ENCODE data around the gene MAP1S. TPM values are rescaled to one million over a fixed set of nuclear protein-coding genes. Genes with fewer than 3 reads are reported as not detected.

MAP1S gene
- total and polyA plus RNA-seq, 2 of the 8 experiments (the other 6 are each of a cell fraction or from before 2014, with no cell fraction given) = 66.7 to 115 TPM

- H3K79me1 ChIP-seq (ENCODE audit: low read depth, low read length) = peaks cover 21% of the 10 kb centered on the region
- H2BK15ac ChIP-seq (ENCODE audit: low read length) = no peak overlapping the region
- no peak overlapping the region for H2AK5ac ChIP-seq (ENCODE audit: low read depth, low read length)
- H3K56ac ChIP-seq (replicated peaks; ENCODE audit: insufficient read length, low read depth, low read length) = no peak overlapping the region
- H2BK20ac ChIP-seq (ENCODE audit: low read length) = no peak overlapping the region
- H3K4ac ChIP-seq (replicated peaks; ENCODE audit: insufficient read length, low read depth, low read length) = no peak overlapping the region
- no peak overlapping the region for H2AFZ ChIP-seq (ENCODE audit: low read length)
- H2BK120ac ChIP-seq (replicated peaks; ENCODE audit: low read depth, low read length) = no peak overlapping the region
- peak overlapping the region; percentile 18; the same call in 1 of the 2 replicates for H2BK5ac ChIP-seq (ENCODE audit: low read depth, low read length)
- no peak overlapping the region for H3K23ac ChIP-seq (ENCODE audit: insufficient read length)
- no peaks in the 10 kb centered on the region for H3K36me3 ChIP-seq (ENCODE audit: control insufficient read depth in 2 of 4, insufficient read depth in 4 of 4, low read length in 3 of 4)
- H4K8ac ChIP-seq (ENCODE audit: extremely low read depth, insufficient read depth, low read length) = no peak overlapping the region
- H3K27ac ChIP-seq (ENCODE audit: low read depth, low read length) = no peak overlapping the region
- peaks cover 6% of the 10 kb centered on the region; the same call in 1 of the 2 replicates for H3K23me2 ChIP-seq (ENCODE audit: low read depth, low read length)
- H3K9ac ChIP-seq (replicated peaks in 1 of 4; ENCODE audit: extremely low read depth in 1 of 4, low read depth in 3 of 4, low read length in 3 of 4) = no peak overlapping the region; a peak in 1 of 7 replicates
- no peak overlapping the region for H3K18ac ChIP-seq (ENCODE audit: extremely low read depth, low read length)
- no peak overlapping the region for H3K14ac ChIP-seq (ENCODE audit: insufficient read length)
- ChIA-PET CTCF (ENCODE audit: partially characterized antibody) (no interaction called here), POLR2A (ENCODE audit: partially characterized antibody) (interaction anchor here (0.8 to 1.5 kb wide), 4 partner anchors 8 to 119 kb away, joined by 3 to 7 read pairs (median 4); partner anchors contain the start of genes MAP1S and UNC13A)
- no peak overlapping the region for H4K91ac ChIP-seq (replicated peaks; ENCODE audit: insufficient read length, low read length)
- peaks cover 11 to 64% of the 10 kb centered on the region in 2 experiments for H3K79me2 ChIP-seq (ENCODE audit: control insufficient read depth in 1 of 2, insufficient read depth in 2 of 2, low read length in 2 of 2)
- peak overlapping the region; percentile 66 to 83 for H3K4me2 ChIP-seq (ENCODE audit: insufficient read depth in 1 of 2, low read depth in 2 of 2, low read length in 2 of 2)
- peaks cover under 1 to 11% (median 6%) of the 10 kb centered on the region in 4 experiments for H3K4me1 ChIP-seq (replicated peaks in 1 of 4; ENCODE audit: control insufficient read depth in 3 of 4, insufficient read depth in 4 of 4, low read length in 3 of 4)
- peak overlapping the region; percentile 28 to 64 (median 40); a peak in 7 of 8 replicates for H3K4me3 ChIP-seq (ENCODE audit: extremely low read depth in 1 of 4, insufficient read depth in 2 of 4, low read depth in 3 of 4, low read length in 4 of 4)
- H4K5ac ChIP-seq (ENCODE audit: insufficient read length, low read depth, low read length) = no peak overlapping the region
- DNase-seq (ENCODE audit: low read depth in 1 of 2, low spot score in 2 of 2) (no peak), FAIRE-seq (no peak)
- H4K20me1 ChIP-seq (replicated peaks in 1 of 2; ENCODE audit: control insufficient read depth in 1 of 2, insufficient read depth in 2 of 2, low read length in 2 of 2) = peaks cover 10 to 22% of the 10 kb centered on the region in 2 experiments
- H3K9me3 ChIP-seq (ENCODE audit: insufficient read depth in 2 of 2, low read depth in 1 of 2, low read length in 1 of 2) = no peaks in the 10 kb centered on the region
- H2BK12ac ChIP-seq (ENCODE audit: low read depth, low read length) = no peak overlapping the region
- H3K27me3 ChIP-seq (replicated peaks in 1 of 4; ENCODE audit: control insufficient read depth in 3 of 4, extremely low read depth in 1 of 4, insufficient read depth in 3 of 4, low read length in 3 of 4) = no peaks in the 10 kb centered on the region
- WGBS, 2 experiments (ENCODE audit: extremely low coverage in 1 of 2, insufficient coverage in 1 of 2, insufficient read length in 1 of 2, insufficient replicate concordance in 2 of 2, low coverage in 1 of 2, low lambda C conversion rate in 2 of 2, missing lambda C conversion rate in 1 of 2) = 17% methylated on average over 31 of the region's 38 CpGs; no CpG with 5 or more reads in 1 of the 2 experiments
- no peak for TF ChIP-seq CEBPB (IDR thresholded peaks at IDR 0.05; ENCODE audit: low read depth, low read length)
- TF ChIP-seq ZNF274 (IDR thresholded peaks at IDR 0.05; ENCODE audit: borderline replicate concordance, extremely low read depth, low read length) = no peak
- TF ChIP-seq ATF3 (IDR thresholded peaks at IDR 0.05; ENCODE audit: insufficient read depth, low read depth, low read length) = no peak
- TF ChIP-seq POLR2A (IDR thresholded peaks at IDR 0.05; ENCODE audit: control extremely low read depth in 1 of 2, low read depth in 2 of 2, low read length in 2 of 2) = no peak
Measured at GRCh38 chr19:17680230-17680722, 39.0 kb upstream of the MAP1S start.
